GM23338 (cell line): Measurements from ENCODE around the gene ATP1A4.

ENCODE experiments used
- CREB1 ChIP-seq: fragments of 250-450 bp; sonication (Bioruptor Pico); IDR thresholded peaks from 2 replicates; pipeline ENCODE4 v1.5.0; 2020; ENCODE audit warnings: low read depth, mild to moderate bottlenecking, moderate library complexity
- EZH2 ChIP-seq: fragments of 200-600 bp; sonication (generic); IDR thresholded peaks from one replicate; pipeline ENCODE4 v1.8.0; 2017; ENCODE audit warnings: antibody characterized with exemption, mild to moderate bottlenecking, low read depth; ENCODE audit not compliant: unreplicated experiment
- EZH2phosphoT487 ChIP-seq: fragments of 200-600 bp; sonication (generic); IDR thresholded peaks from one replicate; pipeline ENCODE4 v1.8.1; 2018; ENCODE audit warnings: antibody characterized with exemption; ENCODE audit not compliant: unreplicated experiment
- JUNB ChIP-seq: IDR thresholded peaks from one replicate; pipeline ENCODE4 v1.6.1; 2016; ENCODE audit warnings: antibody characterized with exemption; ENCODE audit not compliant: unreplicated experiment
- NANOG ChIP-seq: IDR thresholded peaks from 2 replicates; pipeline ENCODE4 v1.6.1; 2016; ENCODE audit warnings: antibody characterized with exemption, borderline replicate concordance
- POLR2AphosphoS5 ChIP-seq: IDR thresholded peaks from 2 replicates; pipeline ENCODE4 v1.6.1; 2016; ENCODE audit warnings: antibody characterized with exemption, low read depth
- STAT1 ChIP-seq: IDR thresholded peaks from one replicate; pipeline ENCODE4 v1.6.1; 2016; ENCODE audit warnings: antibody characterized with exemption; ENCODE audit not compliant: unreplicated experiment
- ZNF331 ChIP-seq: fragments of 250-450 bp; sonication (Bioruptor Pico); IDR thresholded peaks from 2 replicates; pipeline ENCODE4 v1.5.0; 2020; ENCODE audit warnings: low read depth, mild to moderate bottlenecking, moderate library complexity
- TF ChIP-seq, protein P1 (sequence below): fragments of 250-450 bp; sonication (Bioruptor Pico); IDR thresholded peaks from 2 replicates; pipeline ENCODE4 v1.5.0; 2020; ENCODE audit warnings: mild to moderate bottlenecking, moderate library complexity
- TF ChIP-seq, protein P2 (sequence below), 2 experiments: fragments of 200-600 bp in 1 of 2; sonication (generic) in 1 of 2; conservative IDR thresholded peaks; 2 replicates each; pipeline versions ENCODE4 v1.5.1 to v1.6.1; 2016 to 2017; ENCODE audit warnings: antibody characterized with exemption in 2 of 2, low read depth in 2 of 2, mild to moderate bottlenecking in 2 of 2, moderate library complexity in 1 of 2
- TF ChIP-seq, protein P3 (sequence below): IDR thresholded peaks from one replicate; pipeline ENCODE4 v1.6.1; 2018; ENCODE audit warnings: antibody characterized with exemption; ENCODE audit not compliant: unreplicated experiment
- TF ChIP-seq, protein P4 (sequence below): IDR thresholded peaks from 2 replicates; pipeline ENCODE4 v1.6.1; 2016; ENCODE audit warnings: antibody characterized with exemption

DNA sequence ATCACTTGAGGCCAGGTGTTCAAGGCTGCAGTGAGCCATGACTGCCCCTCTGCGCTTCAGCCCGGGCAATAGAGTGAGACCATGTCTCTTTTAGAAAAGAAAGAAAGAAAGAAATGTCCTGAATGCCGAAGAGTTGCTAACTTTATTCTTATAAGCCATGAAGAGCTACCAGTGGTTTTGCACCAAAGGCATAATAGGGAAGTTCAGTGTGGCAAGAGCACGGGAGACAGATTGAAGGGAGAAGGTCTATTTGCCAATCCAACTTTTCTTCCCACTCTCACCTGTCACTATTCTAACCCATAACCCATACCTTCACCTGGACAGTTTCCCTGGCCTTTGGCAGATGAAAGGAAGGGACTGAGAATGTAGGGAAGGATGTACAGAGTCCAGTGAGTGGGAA lies 49.4 kb downstream of the ATP1A4 start:
- TF ChIP-seq, protein P1, sequence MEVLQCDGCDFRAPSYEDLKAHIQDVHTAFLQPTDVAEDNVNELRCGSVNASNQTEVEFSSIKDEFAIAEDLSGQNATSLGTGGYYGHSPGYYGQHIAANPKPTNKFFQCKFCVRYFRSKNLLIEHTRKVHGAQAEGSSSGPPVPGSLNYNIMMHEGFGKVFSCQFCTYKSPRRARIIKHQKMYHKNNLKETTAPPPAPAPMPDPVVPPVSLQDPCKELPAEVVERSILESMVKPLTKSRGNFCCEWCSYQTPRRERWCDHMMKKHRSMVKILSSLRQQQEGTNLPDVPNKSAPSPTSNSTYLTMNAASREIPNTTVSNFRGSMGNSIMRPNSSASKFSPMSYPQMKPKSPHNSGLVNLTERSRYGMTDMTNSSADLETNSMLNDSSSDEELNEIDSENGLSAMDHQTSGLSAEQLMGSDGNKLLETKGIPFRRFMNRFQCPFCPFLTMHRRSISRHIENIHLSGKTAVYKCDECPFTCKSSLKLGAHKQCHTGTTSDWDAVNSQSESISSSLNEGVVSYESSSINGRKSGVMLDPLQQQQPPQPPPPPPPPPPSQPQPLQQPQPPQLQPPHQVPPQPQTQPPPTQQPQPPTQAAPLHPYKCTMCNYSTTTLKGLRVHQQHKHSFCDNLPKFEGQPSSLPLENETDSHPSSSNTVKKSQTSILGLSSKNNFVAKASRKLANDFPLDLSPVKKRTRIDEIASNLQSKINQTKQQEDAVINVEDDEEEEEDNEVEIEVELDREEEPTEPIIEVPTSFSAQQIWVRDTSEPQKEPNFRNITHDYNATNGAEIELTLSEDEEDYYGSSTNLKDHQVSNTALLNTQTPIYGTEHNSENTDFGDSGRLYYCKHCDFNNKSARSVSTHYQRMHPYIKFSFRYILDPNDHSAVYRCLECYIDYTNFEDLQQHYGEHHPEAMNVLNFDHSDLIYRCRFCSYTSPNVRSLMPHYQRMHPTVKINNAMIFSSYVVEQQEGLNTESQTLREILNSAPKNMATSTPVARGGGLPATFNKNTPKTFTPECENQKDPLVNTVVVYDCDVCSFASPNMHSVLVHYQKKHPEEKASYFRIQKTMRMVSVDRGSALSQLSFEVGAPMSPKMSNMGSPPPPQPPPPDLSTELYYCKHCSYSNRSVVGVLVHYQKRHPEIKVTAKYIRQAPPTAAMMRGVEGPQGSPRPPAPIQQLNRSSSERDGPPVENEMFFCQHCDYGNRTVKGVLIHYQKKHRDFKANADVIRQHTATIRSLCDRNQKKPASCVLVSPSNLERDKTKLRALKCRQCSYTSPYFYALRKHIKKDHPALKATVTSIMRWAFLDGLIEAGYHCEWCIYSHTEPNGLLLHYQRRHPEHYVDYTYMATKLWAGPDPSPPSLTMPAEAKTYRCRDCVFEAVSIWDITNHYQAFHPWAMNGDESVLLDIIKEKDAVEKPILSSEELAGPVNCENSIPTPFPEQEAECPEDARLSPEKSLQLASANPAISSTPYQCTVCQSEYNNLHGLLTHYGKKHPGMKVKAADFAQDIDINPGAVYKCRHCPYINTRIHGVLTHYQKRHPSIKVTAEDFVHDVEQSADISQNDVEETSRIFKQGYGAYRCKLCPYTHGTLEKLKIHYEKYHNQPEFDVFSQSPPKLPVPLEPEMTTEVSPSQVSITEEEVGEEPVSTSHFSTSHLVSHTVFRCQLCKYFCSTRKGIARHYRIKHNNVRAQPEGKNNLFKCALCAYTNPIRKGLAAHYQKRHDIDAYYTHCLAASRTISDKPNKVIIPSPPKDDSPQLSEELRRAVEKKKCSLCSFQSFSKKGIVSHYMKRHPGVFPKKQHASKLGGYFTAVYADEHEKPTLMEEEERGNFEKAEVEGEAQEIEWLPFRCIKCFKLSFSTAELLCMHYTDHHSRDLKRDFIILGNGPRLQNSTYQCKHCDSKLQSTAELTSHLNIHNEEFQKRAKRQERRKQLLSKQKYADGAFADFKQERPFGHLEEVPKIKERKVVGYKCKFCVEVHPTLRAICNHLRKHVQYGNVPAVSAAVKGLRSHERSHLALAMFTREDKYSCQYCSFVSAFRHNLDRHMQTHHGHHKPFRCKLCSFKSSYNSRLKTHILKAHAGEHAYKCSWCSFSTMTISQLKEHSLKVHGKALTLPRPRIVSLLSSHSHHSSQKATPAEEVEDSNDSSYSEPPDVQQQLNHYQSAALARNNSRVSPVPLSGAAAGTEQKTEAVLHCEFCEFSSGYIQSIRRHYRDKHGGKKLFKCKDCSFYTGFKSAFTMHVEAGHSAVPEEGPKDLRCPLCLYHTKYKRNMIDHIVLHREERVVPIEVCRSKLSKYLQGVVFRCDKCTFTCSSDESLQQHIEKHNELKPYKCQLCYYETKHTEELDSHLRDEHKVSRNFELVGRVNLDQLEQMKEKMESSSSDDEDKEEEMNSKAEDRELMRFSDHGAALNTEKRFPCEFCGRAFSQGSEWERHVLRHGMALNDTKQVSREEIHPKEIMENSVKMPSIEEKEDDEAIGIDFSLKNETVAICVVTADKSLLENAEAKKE (CRISPR knock-in tag) = no peak
- TF ChIP-seq, protein P2, sequence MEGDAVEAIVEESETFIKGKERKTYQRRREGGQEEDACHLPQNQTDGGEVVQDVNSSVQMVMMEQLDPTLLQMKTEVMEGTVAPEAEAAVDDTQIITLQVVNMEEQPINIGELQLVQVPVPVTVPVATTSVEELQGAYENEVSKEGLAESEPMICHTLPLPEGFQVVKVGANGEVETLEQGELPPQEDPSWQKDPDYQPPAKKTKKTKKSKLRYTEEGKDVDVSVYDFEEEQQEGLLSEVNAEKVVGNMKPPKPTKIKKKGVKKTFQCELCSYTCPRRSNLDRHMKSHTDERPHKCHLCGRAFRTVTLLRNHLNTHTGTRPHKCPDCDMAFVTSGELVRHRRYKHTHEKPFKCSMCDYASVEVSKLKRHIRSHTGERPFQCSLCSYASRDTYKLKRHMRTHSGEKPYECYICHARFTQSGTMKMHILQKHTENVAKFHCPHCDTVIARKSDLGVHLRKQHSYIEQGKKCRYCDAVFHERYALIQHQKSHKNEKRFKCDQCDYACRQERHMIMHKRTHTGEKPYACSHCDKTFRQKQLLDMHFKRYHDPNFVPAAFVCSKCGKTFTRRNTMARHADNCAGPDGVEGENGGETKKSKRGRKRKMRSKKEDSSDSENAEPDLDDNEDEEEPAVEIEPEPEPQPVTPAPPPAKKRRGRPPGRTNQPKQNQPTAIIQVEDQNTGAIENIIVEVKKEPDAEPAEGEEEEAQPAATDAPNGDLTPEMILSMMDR (conservative IDR thresholded peaks at IDR 0.05; ENCODE audit: low read depth in 2 of 2) = no peak
- TF ChIP-seq ZNF331 (CRISPR knock-in tag) (no peak), CREB1 (CRISPR knock-in tag) (no peak), EZH2phosphoT487 (no peak), EZH2 (no peak), POLR2AphosphoS5 (no peak), STAT1 (no peak), JUNB (no peak), NANOG (no peak)
- TF ChIP-seq, protein P3, sequence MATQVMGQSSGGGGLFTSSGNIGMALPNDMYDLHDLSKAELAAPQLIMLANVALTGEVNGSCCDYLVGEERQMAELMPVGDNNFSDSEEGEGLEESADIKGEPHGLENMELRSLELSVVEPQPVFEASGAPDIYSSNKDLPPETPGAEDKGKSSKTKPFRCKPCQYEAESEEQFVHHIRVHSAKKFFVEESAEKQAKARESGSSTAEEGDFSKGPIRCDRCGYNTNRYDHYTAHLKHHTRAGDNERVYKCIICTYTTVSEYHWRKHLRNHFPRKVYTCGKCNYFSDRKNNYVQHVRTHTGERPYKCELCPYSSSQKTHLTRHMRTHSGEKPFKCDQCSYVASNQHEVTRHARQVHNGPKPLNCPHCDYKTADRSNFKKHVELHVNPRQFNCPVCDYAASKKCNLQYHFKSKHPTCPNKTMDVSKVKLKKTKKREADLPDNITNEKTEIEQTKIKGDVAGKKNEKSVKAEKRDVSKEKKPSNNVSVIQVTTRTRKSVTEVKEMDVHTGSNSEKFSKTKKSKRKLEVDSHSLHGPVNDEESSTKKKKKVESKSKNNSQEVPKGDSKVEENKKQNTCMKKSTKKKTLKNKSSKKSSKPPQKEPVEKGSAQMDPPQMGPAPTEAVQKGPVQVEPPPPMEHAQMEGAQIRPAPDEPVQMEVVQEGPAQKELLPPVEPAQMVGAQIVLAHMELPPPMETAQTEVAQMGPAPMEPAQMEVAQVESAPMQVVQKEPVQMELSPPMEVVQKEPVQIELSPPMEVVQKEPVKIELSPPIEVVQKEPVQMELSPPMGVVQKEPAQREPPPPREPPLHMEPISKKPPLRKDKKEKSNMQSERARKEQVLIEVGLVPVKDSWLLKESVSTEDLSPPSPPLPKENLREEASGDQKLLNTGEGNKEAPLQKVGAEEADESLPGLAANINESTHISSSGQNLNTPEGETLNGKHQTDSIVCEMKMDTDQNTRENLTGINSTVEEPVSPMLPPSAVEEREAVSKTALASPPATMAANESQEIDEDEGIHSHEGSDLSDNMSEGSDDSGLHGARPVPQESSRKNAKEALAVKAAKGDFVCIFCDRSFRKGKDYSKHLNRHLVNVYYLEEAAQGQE = no peak
- TF ChIP-seq, protein P4, sequence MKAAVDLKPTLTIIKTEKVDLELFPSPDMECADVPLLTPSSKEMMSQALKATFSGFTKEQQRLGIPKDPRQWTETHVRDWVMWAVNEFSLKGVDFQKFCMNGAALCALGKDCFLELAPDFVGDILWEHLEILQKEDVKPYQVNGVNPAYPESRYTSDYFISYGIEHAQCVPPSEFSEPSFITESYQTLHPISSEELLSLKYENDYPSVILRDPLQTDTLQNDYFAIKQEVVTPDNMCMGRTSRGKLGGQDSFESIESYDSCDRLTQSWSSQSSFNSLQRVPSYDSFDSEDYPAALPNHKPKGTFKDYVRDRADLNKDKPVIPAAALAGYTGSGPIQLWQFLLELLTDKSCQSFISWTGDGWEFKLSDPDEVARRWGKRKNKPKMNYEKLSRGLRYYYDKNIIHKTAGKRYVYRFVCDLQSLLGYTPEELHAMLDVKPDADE = no peak
